CD4-positive, alpha-beta T cell (primary cell): ENCODE results near the gene POLR2L. TPM values are rescaled to one million over a fixed set of nuclear protein-coding genes. Genes with fewer than 3 reads are reported as not detected.
A peak's percentile ranks its signal among the peaks of the same experiment; 100 is the strongest.

ENCODE experiments used
- ATAC-seq: fragments of 200-7000 bp; cut with Tn5 transposase; one replicate; pipeline ENCODE4 v1.10.0; 2022; ENCODE audit warnings: mild to moderate bottlenecking; ENCODE audit not compliant: poor library complexity
- CTCF ChIA-PET: fragments of 350-600 bp; sonication (Branson Sonifier 250); formaldehyde crosslinking; loops from one replicate; lab custom pipeline; 2021; ENCODE audit warnings: antibody characterized with exemption, inconsistent platforms; lab: Charles Lee
- POLR2A ChIA-PET: fragments of 350-600 bp; sonication (Branson Sonifier 250); formaldehyde crosslinking; loops from one replicate; lab custom pipeline; 2021; ENCODE audit warnings: antibody characterized with exemption, inconsistent platforms; lab: Charles Lee
- DNase-seq, 14 experiments: peaks; one replicate each; pipeline ENCODE4 v3.0.0-alpha.2; 2013 to 2020; ENCODE audit warnings: mixed read lengths in 2 of 14
- H3K27ac ChIP-seq, 2 donors: one replicate each; pipeline versions ENCODE4 v1.5.1 to v1.7.0; 2013; ENCODE audit warnings: low read length in 2 of 2, low read depth in 1 of 2, mild to moderate bottlenecking in 1 of 2
- H3K27me3 ChIP-seq, 2 experiments: 1 replicate in 1 of 2; 2 replicates in 1 of 2; pipeline versions ENCODE4 v1.6.1 to v1.7.0; 2013; ENCODE audit warnings: low read length in 2 of 2, control low read depth in 1 of 2, mild to moderate bottlenecking in 1 of 2, moderate library complexity in 1 of 2; ENCODE audit not compliant: insufficient read depth in 2 of 2, control insufficient read depth in 1 of 2
- H3K36me3 ChIP-seq: one replicate; pipeline ENCODE4 v1.6.1; 2013; ENCODE audit warnings: low read length, control low read depth; ENCODE audit not compliant: insufficient read depth
- H3K4me1 ChIP-seq: one replicate; pipeline ENCODE4 v1.6.1; 2013; ENCODE audit warnings: low read length, control low read depth; ENCODE audit not compliant: insufficient read depth
- H3K4me3 ChIP-seq: one replicate; pipeline ENCODE4 v1.5.1; 2013; ENCODE audit warnings: mild to moderate bottlenecking, low read length, moderate library complexity
- H3K9me3 ChIP-seq, 2 experiments: 1 replicate in 1 of 2; 2 replicates in 1 of 2; pipeline versions ENCODE4 v1.6.1 to v1.7.0; 2013; ENCODE audit warnings: low read length in 2 of 2, mild to moderate bottlenecking in 2 of 2, control low read depth in 1 of 2, moderate library complexity in 1 of 2; ENCODE audit not compliant: control insufficient read depth in 1 of 2, insufficient read depth in 1 of 2
- H3K27ac Mint-ChIP-seq: one replicate; pipeline ENCODE4 v1.8.0; 2020; ENCODE audit warnings: mixed read lengths
- H3K27me3 Mint-ChIP-seq: one replicate; pipeline ENCODE4 v1.8.0; 2021; ENCODE audit warnings: mixed read lengths
- H3K36me3 Mint-ChIP-seq: one replicate; pipeline ENCODE4 v1.8.0; 2021; ENCODE audit warnings: low read depth, mixed read lengths
- H3K4me1 Mint-ChIP-seq: one replicate; pipeline ENCODE4 v1.8.0; 2021; ENCODE audit warnings: low read depth, mixed read lengths
- H3K4me3 Mint-ChIP-seq: one replicate; pipeline ENCODE4 v1.8.0; 2020; ENCODE audit warnings: mild to moderate bottlenecking, mixed read lengths
- H3K9me3 Mint-ChIP-seq: one replicate; pipeline ENCODE4 v1.8.0; 2020; ENCODE audit warnings: mixed read lengths
- CTCF ChIP-seq: fragments of 200-600 bp; IDR thresholded peaks from one replicate; pipeline ENCODE4 v1.8.0; 2022; ENCODE audit warnings: antibody characterized with exemption, mild to moderate bottlenecking
- intact Hi-C, 2 experiments: fragments of 100-400 bp; cut with DNase I in 1 of 2; cut with micrococcal nuclease in 1 of 2; formaldehyde crosslinking; loops; one replicate each; pipeline versions ENCODE4 v1.15.1 to v1.9.0; 2023 to 2025; cut with DNase I, micrococcal nuclease
- total RNA-seq, 174 experiments: library from RNA in 2 of 174; stranded (reverse) in 2 of 174; gene quantifications; one replicate each; pipeline ENCODE4 v1.2.3 and lab custom pipeline; 2021 to 2026

POLR2L gene
- total RNA-seq, 2 experiments from 2014 or later = 19.6 to 19.8 TPM

- intact Hi-C loops = loop anchor here in 1 of 2 experiments (10.0 kb wide), 1 partner anchor 570 kb away; the partner anchor contains the start of genes PSMD13 and SIRT3
- H3K4me3 Mint-ChIP-seq = peak overlapping the region; percentile 81
- ATAC-seq (no peak), DNase-seq (no peak)
- peak overlapping the region; percentile 47 for H3K27ac Mint-ChIP-seq
- CTCF ChIA-PET = no interaction called here
- TF ChIP-seq CTCF = no peak
- Histone ChIP-seq H3K9me3 (no peaks in the 10 kb centered on the region), H3K4me3 (peak overlapping the region; percentile 79), H3K27ac (peak overlapping the region; percentile 57 to 81), H3K27me3 (no peaks in the 10 kb centered on the region), H3K4me1 (peaks cover 45% of the 10 kb centered on the region), H3K36me3 (peaks cover 27% of the 10 kb centered on the region)
- H3K4me1 Mint-ChIP-seq = peaks cover 15% of the 10 kb centered on the region
- H3K9me3 Mint-ChIP-seq = no peaks in the 10 kb centered on the region
- POLR2A ChIA-PET = interaction anchor here (0.5 to 5.6 kb wide), 6 partner anchors 15 to 298 kb away, joined by 3 to 31 read pairs (median 3); partner anchors contain the start of genes CEND1 and PNPLA2
- H3K36me3 Mint-ChIP-seq = peaks cover 2% of the 10 kb centered on the region
- no peaks in the 10 kb centered on the region for H3K27me3 Mint-ChIP-seq
Measured at GRCh38 chr11:804599-804964, 37.7 kb downstream of the POLR2L start.

GRCh38 chr11:803770-804598, 38.3 kb downstream of the POLR2L start:
- POLR2A ChIA-PET = interaction anchor here (0.8 to 5.6 kb wide), 3 partner anchors 16 to 268 kb away, joined by 3 to 31 read pairs (median 3); partner anchors contain the start of gene PNPLA2
- peak overlapping the region; percentile 79 for H3K4me3 ChIP-seq
- peaks cover 29% of the 10 kb centered on the region for H3K36me3 ChIP-seq
- peak overlapping the region; percentile 57 to 81 for H3K27ac ChIP-seq
- H3K36me3 Mint-ChIP-seq = no peaks in the 10 kb centered on the region
- peaks cover 11% of the 10 kb centered on the region for H3K4me1 Mint-ChIP-seq
- no peaks in the 10 kb centered on the region for H3K27me3 ChIP-seq
- peak overlapping the region; percentile 47 for H3K27ac Mint-ChIP-seq
- intact Hi-C loops = loop anchor here in 1 of 2 experiments (10.0 kb wide), 1 partner anchor 569 kb away; the partner anchor contains the start of genes PSMD13 and SIRT3
- DNase-seq = no peak
- peak overlapping the region; percentile 81 for H3K4me3 Mint-ChIP-seq
- TF ChIP-seq CTCF = no peak
- no peaks in the 10 kb centered on the region for H3K9me3 ChIP-seq
- H3K4me1 ChIP-seq = peaks cover 44% of the 10 kb centered on the region
- ATAC-seq = no peak
- H3K9me3 Mint-ChIP-seq = no peaks in the 10 kb centered on the region
- H3K27me3 Mint-ChIP-seq = no peaks in the 10 kb centered on the region
- CTCF ChIA-PET = no interaction called here

- H3K27me3 Mint-ChIP-seq = no peaks in the 10 kb centered on the region
- Histone ChIP-seq H3K27me3 (no peaks in the 10 kb centered on the region), H3K4me3 (no peak overlapping the region), H3K4me1 (peaks cover 44% of the 10 kb centered on the region), H3K9me3 (no peaks in the 10 kb centered on the region), H3K27ac (no peak overlapping the region), H3K36me3 (peaks cover 29% of the 10 kb centered on the region)
- no peak for ATAC-seq
- ChIA-PET CTCF (no interaction called here), POLR2A (interaction anchor here (5.6 kb wide), 1 partner anchor 16 kb away, joined by 31 read pairs; the partner anchor contains the start of gene PNPLA2)
- no peak for DNase-seq
- H3K4me3 Mint-ChIP-seq = no peak overlapping the region
- no peak for TF ChIP-seq CTCF
- H3K9me3 Mint-ChIP-seq = no peaks in the 10 kb centered on the region
- H3K36me3 Mint-ChIP-seq = no peaks in the 10 kb centered on the region
- peaks cover 5% of the 10 kb centered on the region for H3K4me1 Mint-ChIP-seq
- no peak overlapping the region for H3K27ac Mint-ChIP-seq
- intact Hi-C loops = loop anchor here in 1 of 2 experiments (10.0 kb wide), 1 partner anchor 569 kb away; the partner anchor contains the start of genes PSMD13 and SIRT3
Measured at GRCh38 chr11:803467-803742, 38.9 kb downstream of the POLR2L start.
